Mesothelial cell of epicardium (in vitro differentiated cells): ENCODE data around the gene C20orf96. TPM values are rescaled to one million over a fixed set of nuclear protein-coding genes. Genes with fewer than 3 reads are reported as not detected.

ENCODE experiments used
- DNase-seq, 2 experiments: peaks; one replicate each; pipeline ENCODE4 v3.0.0; 2021; ENCODE audit warnings: low spot score in 2 of 2; ENCODE audit not compliant: unreplicated experiment in 2 of 2
- H3K27ac Mint-ChIP-seq: 2 replicates; pipeline ENCODE4 v1.8.0; 2021; ENCODE audit warnings: mixed read lengths
- H3K27me3 Mint-ChIP-seq: 2 replicates; pipeline ENCODE4 v1.8.0; 2021; ENCODE audit warnings: low read depth, mixed read lengths
- H3K36me3 Mint-ChIP-seq: 2 replicates; pipeline ENCODE4 v1.8.0; 2021; ENCODE audit warnings: mixed read lengths
- H3K4me1 Mint-ChIP-seq: 2 replicates; pipeline ENCODE4 v1.8.0; 2021; ENCODE audit warnings: mixed read lengths
- H3K4me3 Mint-ChIP-seq: 2 replicates; pipeline ENCODE4 v1.8.0; 2021; ENCODE audit warnings: mild to moderate bottlenecking, moderate library complexity, mixed read lengths
- H3K9me3 Mint-ChIP-seq: 2 replicates; pipeline ENCODE4 v1.8.0; 2021; ENCODE audit warnings: mixed read lengths
- total RNA-seq: library from RNA; stranded (reverse); gene quantifications from 3 replicates; pipeline ENCODE4 v1.2.1, GENCODE V29; 2021
- TF ChIP-seq, protein P1 (sequence below): fragments of 200-600 bp; sonication (generic); IDR thresholded peaks from one replicate; pipeline ENCODE4 v1.5.0; 2021; ENCODE audit warnings: antibody characterized with exemption; ENCODE audit not compliant: unreplicated experiment

Gene C20orf96
- total RNA-seq, 1 donor from 2014 or later = 52.8 TPM

DNA sequence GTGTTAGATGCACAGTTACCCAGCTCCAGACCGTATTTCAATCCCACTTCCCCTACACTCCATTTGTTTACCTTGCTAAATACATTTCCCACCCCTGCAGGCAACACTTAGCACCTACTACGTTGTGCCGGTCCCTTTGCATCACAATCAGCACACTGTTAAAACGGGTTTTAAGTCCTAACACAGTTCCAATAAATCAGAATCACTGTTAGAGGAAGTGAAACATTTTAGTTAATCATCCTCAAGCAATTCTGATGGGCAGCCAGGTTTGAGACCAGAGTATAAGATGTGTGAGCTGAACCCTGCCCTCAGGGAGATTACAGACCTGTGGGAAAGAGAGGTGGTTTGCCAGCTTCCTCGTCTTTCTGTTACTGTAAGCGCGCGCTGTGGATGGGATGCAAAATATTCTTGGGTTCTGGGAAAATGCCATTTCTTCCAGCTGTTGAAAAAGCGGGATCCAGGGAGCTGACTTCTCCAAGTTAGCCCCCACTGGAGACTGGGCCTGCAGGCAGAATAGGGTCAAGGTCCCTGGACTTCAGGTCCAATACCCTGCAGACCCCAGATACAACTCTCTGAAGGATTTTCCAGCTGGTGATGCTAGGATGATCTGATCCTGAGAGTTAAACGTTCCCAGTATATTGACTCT is 9.9 kb upstream of the C20orf96 start:
- H3K9me3 Mint-ChIP-seq = no peaks in the 10 kb centered on the region
- peaks cover 46% of the 10 kb centered on the region for H3K4me1 Mint-ChIP-seq
- no peaks in the 10 kb centered on the region for H3K36me3 Mint-ChIP-seq
- peak overlapping the region; percentile 87 for H3K27ac Mint-ChIP-seq
- peak overlapping the region; percentile 98 for H3K4me3 Mint-ChIP-seq
- TF ChIP-seq, protein P1, sequence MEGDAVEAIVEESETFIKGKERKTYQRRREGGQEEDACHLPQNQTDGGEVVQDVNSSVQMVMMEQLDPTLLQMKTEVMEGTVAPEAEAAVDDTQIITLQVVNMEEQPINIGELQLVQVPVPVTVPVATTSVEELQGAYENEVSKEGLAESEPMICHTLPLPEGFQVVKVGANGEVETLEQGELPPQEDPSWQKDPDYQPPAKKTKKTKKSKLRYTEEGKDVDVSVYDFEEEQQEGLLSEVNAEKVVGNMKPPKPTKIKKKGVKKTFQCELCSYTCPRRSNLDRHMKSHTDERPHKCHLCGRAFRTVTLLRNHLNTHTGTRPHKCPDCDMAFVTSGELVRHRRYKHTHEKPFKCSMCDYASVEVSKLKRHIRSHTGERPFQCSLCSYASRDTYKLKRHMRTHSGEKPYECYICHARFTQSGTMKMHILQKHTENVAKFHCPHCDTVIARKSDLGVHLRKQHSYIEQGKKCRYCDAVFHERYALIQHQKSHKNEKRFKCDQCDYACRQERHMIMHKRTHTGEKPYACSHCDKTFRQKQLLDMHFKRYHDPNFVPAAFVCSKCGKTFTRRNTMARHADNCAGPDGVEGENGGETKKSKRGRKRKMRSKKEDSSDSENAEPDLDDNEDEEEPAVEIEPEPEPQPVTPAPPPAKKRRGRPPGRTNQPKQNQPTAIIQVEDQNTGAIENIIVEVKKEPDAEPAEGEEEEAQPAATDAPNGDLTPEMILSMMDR = no peak
- DNase-seq = no peak
- H3K27me3 Mint-ChIP-seq = no peaks in the 10 kb centered on the region

DNA sequence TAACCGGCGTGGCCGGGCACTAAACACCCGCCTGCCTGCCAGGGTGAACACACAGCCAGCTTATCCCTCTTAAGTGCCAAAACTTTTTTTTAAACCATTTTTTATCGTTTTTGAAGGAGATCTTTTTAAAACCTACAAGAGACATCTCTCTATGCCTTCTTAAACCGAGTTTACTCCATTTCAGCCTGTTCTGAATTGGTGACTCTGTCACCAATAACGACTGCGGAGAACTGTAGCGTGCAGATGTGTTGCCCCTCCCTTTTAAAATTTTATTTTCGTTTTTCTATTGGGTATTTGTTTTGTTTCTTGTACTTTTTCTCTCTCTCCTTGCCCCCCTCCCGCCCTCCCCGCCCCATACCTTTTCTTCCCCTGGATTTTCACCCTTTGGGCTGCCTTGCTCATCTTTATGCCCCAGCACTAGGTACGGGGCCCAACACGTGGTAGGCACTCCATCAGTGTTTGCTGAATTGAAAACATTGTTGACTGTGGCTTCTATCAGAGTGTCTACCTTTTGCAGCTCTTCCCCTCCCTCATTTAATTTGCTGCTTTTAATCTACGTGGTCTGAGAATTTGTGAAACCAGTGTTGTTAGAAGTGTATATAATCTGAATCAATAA is 8.3 kb upstream of the C20orf96 start:
- Mint-ChIP-seq H3K27ac (peak overlapping the region; percentile 97), H3K4me1 (peaks cover 46% of the 10 kb centered on the region), H3K9me3 (no peaks in the 10 kb centered on the region), H3K4me3 (peak overlapping the region; percentile 98), H3K27me3 (no peaks in the 10 kb centered on the region), H3K36me3 (no peaks in the 10 kb centered on the region)
- DNase-seq = no peak
- TF ChIP-seq, protein P1 = no peak

DNA sequence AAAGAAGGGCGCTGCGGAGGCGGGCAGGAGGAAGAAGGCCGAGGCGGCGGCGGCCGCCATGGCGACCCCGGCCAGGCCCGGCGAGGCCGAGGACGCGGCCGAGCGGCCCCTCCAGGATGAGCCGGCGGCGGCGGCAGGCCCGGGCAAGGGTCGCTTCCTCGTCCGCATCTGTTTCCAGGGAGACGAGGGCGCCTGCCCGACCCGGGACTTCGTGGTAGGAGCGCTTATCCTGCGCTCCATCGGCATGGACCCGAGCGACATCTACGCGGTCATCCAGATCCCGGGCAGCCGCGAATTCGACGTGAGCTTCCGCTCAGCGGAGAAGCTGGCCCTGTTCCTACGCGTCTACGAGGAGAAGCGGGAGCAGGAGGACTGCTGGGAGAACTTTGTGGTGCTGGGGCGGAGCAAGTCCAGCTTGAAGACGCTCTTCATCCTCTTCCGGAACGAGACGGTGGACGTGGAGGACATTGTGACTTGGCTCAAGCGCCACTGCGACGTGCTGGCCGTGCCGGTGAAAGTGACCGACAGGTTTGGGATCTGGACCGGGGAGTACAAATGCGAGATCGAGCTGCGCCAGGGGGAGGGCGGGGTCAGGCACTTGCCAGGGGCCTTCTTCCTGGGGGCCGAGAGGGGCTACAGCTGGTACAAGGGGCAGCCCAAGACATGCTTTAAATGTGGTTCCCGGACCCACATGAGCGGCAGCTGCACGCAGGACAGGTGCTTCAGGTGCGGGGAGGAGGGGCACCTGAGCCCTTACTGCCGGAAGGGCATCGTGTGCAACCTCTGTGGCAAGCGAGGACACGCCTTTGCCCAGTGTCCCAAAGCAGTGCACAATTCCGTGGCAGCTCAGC is 7.6 kb upstream of the C20orf96 start:
- H3K27ac Mint-ChIP-seq = peak overlapping the region; percentile 97
- H3K36me3 Mint-ChIP-seq = no peaks in the 10 kb centered on the region
- no peaks in the 10 kb centered on the region for H3K27me3 Mint-ChIP-seq
- TF ChIP-seq, protein P1 = no peak
- peak overlapping the region; percentile 99 for H3K4me3 Mint-ChIP-seq
- peaks cover 46% of the 10 kb centered on the region for H3K4me1 Mint-ChIP-seq
- H3K9me3 Mint-ChIP-seq = no peaks in the 10 kb centered on the region
- peak in 1 of 2 experiments; percentile 49 for DNase-seq

DNA sequence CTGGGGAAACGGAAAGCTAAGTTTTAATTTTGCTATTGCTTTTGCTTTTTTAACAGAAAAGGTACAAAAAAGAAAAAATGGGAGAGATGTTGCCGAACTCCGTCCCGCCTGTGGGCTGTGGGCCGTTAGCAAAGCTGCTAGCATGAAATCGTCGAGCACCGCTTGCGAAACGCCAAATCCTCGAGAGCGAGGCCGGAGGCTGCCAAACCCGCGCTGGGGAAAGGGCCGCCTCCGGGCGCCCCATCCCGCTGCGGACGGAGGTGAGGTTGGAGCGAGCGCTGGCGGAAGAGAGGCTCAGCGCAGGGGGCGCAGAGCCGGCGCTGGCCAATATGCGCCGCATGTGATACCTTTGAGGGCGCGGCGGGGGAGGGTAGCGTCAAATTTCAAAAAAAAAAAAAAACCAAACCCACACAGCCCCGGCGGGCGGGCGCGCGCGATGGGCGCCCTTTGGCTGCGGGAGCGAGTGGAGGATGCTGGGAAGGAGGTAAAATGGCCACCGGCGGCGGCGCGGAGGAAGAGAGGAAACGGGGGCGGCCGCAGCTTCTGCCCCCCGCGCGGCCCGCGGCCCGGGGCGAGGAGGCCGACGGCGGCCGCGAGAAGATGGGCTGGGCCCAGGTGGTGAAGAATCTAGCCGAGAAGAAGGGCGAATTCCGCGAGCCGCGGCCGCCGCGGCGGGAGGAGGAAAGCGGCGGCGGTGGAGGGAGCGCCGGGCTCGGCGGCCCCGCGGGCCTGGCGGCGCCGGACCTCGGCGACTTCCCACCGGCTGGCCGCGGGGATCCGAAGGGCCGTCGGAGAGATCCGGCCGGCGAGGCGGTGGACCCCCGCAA is 6.8 kb upstream of the C20orf96 start, which contains the start of gene ZCCHC3:
ZCCHC3 (plus strand) TSS at position 473 of the 827 bp plus-strand sequence; CDS start at position 490, 17 bp downstream.
- peak within 1 kb of the TSS; percentile 99 for H3K4me3 Mint-ChIP-seq
- H3K4me1 Mint-ChIP-seq = peaks cover 46% of the 10 kb centered on the region
- peak within 1 kb of the TSS; percentile 100 for H3K27ac Mint-ChIP-seq
- DNase-seq = peak; percentile 74 to 88
- H3K27me3 Mint-ChIP-seq = no peaks in the 10 kb centered on the region
- H3K36me3 Mint-ChIP-seq = no peaks in the 10 kb centered on the region
- TF ChIP-seq, protein P1 = peak; percentile 14
- no peaks in the 10 kb centered on the region for H3K9me3 Mint-ChIP-seq

DNA sequence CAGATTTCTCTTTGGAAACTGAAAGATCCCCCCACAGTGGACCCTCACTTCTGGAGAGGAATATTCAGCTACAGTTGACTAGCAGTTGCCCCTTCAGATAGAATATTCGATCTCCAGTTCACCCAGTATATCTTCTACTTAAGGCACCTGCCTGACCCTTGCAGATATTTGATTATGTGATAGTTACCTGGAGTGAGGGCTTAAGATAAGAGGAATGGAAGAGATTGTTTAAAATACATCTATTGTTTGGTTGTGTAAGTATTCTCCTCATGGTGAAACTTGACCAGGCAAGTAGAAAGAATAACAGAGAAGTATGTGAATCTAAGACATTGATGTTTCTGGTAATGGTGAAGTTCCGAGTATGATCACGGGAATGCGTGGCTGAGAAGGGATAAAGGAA is 5.3 kb upstream of the C20orf96 start:
- DNase-seq = no peak
- H3K36me3 Mint-ChIP-seq = no peaks in the 10 kb centered on the region
- TF ChIP-seq, protein P1 = no peak
- no peak overlapping the region for H3K27ac Mint-ChIP-seq
- peak overlapping the region; percentile 39 for H3K4me3 Mint-ChIP-seq
- H3K27me3 Mint-ChIP-seq = no peaks in the 10 kb centered on the region
- no peaks in the 10 kb centered on the region for H3K9me3 Mint-ChIP-seq
- H3K4me1 Mint-ChIP-seq = peaks cover 31% of the 10 kb centered on the region
